Measurements from ENCODE around the gene ZNF653.
"Not testable (repeated sequence)": the region's sequence is repeated elsewhere in the genome, so short reads cannot be mapped to it uniquely, and the experiment has no call there.

ZNF653 gene

DNA sequence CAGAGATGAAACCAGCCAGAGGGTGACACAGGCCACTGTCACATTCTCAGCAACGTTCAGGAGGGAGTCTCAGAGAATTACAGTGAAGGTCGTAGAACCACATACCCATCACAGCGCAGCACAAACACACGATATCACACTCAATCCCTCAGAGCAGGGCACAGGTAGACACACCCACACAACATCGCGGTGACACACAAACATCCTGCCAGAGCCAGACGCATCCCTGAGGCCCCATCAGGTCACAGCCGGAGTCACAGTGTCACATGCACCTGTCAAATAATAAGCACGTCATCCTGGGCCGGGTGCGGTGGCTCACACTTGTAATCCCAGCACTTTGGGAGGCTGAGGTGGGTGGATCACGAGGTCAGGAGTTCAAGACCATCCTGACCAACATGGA is 42.2 kb downstream of the ZNF653 start:
- H3K27ac Mint-ChIP-seq = no peak overlapping the region
- DNase-seq (ENCODE audit: low spot score) = no peak
- no peaks in the 10 kb centered on the region for H3K9me3 Mint-ChIP-seq
- H3K4me3 Mint-ChIP-seq = no peak overlapping the region
- H3K4me1 Mint-ChIP-seq (ENCODE audit: low read depth) = no peaks in the 10 kb centered on the region
- no peaks in the 10 kb centered on the region for H3K27me3 Mint-ChIP-seq (ENCODE audit: low read depth)
- no peaks in the 10 kb centered on the region for H3K36me3 Mint-ChIP-seq (ENCODE audit: low read depth)

DNA sequence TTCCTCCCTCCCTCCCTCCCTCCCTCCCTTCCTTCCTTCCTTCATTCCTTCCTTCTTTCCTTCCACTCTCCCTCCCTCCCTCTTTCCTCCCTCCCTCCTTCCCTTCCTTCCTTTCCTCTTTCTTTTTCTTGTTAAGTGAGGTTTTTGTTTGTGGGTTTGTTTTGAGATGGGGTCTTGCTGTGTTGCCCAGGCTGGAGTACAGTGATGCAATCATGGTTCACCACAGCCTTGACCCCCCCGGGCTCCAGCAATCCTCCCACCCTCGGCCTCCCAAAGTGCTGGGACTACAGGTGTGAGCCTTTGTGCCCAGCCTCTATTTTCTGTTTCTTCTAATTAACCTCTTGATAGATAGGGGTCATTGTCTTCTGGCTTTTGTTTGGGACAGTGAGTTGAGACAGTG is 44.2 kb downstream of the ZNF653 start:
- Mint-ChIP-seq H3K4me3 (no peak overlapping the region), H3K27ac (no peak overlapping the region), H3K27me3 (ENCODE audit: low read depth) (no peaks in the 10 kb centered on the region)

DNA sequence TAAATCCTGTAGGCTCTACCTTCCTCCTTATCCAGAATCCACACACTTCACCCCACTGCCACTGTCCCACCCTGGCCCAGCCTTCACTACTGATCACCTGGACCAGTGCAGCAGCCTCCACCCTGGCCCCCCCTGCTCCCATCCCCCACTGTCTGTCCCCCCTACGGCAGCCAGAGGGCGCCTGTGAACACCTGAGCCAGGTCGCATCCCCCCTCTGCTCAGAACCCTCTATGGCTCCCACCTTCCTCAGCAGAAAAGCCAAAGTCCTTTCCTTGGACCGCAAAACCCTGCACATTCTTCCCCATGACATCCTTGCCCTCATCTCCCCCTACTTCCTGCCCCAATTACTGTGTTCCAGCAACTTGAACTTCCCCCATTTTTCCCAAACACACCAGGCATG is 45.4 kb downstream of the ZNF653 start:
- DNase-seq (ENCODE audit: low spot score) = no peak
- Mint-ChIP-seq H3K36me3 (ENCODE audit: low read depth) (no peaks in the 10 kb centered on the region), H3K4me1 (ENCODE audit: low read depth) (no peaks in the 10 kb centered on the region), H3K9me3 (no peaks in the 10 kb centered on the region), H3K27me3 (ENCODE audit: low read depth) (no peaks in the 10 kb centered on the region), H3K27ac (no peak overlapping the region), H3K4me3 (no peak overlapping the region)

More for the DNA sequence above, 44.2 kb downstream of the ZNF653 start:
- Mint-ChIP-seq H3K9me3 (no peaks in the 10 kb centered on the region), H3K36me3 (ENCODE audit: low read depth) (no peaks in the 10 kb centered on the region), H3K4me1 (ENCODE audit: low read depth) (no peaks in the 10 kb centered on the region)
- no peak for DNase-seq (ENCODE audit: low spot score)

DNA sequence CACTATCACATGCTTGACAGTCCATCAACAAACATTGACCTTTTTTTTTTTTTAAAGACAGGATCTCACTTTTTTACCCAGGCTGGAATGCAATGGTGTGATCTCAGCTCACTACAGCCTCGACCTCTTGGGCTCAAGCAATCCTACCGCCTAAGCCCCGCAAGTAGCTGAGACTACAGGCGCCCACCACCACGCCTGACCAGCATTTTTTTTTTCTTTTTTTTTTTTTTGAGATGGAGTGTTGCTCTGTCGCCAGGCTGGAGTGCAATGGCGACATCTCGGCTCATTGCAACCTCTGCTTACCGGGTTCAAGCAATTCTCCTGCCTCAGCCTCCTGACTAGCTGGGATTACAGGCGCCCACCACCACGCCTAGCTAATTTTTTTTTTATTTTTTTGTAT is 46.7 kb downstream of the ZNF653 start:
- not testable (repeated sequence) for H3K27me3 Mint-ChIP-seq (ENCODE audit: low read depth); H3K4me1 Mint-ChIP-seq (ENCODE audit: low read depth); H3K4me3 Mint-ChIP-seq; H3K27ac Mint-ChIP-seq; DNase-seq (ENCODE audit: low spot score); H3K36me3 Mint-ChIP-seq (ENCODE audit: low read depth); H3K9me3 Mint-ChIP-seq

DNA sequence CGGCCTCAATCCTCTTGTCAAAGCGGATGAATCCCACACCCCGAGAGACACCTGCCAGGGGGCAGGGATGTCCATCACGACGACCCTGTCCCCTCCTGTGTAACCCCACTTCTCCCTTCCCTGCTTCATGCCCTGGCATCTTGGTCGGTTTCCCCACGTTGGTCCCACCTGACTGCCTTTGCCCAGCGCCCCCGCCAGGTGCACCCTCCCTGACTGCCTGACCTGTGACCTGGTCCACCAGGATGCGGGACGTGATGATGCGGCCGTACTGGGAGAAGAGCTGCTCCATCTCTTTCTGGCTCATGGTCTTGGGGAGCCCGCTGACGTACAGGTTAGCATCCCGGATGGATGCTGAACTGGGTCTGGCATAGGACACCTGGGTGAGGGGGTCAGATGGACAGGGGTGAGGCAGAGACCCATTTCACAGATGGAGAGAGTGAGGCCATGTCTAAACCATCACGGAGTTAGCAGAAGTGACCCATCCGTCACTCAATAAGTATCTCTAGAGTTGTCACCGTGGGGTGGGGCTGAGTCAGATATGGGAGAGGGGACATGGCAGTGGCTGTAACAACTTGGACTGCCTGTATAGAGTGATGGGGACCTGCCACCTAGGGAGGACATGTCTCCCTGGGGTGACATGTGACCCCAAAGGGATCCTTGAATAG is 47.3 kb downstream of the ZNF653 start:
- Mint-ChIP-seq H3K36me3 (ENCODE audit: low read depth) (no peaks in the 10 kb centered on the region), H3K4me3 (no peak overlapping the region), H3K27ac (no peak overlapping the region), H3K27me3 (ENCODE audit: low read depth) (no peaks in the 10 kb centered on the region), H3K9me3 (no peaks in the 10 kb centered on the region), H3K4me1 (ENCODE audit: low read depth) (no peaks in the 10 kb centered on the region)
- no peak for DNase-seq (ENCODE audit: low spot score)

DNA sequence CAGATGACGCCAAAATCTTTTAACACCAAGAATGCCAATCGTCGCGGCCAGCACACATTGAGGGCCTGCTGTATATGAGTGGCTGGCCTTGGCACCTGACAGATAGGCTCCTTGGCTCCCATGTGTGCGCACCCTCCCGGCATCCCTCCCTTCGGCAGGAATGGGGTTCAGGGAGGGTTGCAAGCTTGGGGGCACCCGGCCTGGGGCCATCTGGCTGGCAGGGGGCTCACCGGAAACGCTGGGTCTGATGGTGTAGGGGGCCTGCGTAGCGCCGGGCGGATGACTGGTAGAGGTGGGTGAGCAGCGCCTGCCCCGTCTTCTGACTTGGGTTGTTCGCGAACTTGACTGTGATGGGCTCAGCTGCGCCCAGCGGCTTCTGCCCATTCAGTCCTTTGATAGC is 47.8 kb downstream of the ZNF653 start:
- no peak overlapping the region for H3K4me3 Mint-ChIP-seq
- H3K4me1 Mint-ChIP-seq (ENCODE audit: low read depth) = no peaks in the 10 kb centered on the region
- H3K36me3 Mint-ChIP-seq (ENCODE audit: low read depth) = no peaks in the 10 kb centered on the region
- no peaks in the 10 kb centered on the region for H3K9me3 Mint-ChIP-seq
- DNase-seq (ENCODE audit: low spot score) = no peak
- no peaks in the 10 kb centered on the region for H3K27me3 Mint-ChIP-seq (ENCODE audit: low read depth)
- H3K27ac Mint-ChIP-seq = no peak overlapping the region

DNA sequence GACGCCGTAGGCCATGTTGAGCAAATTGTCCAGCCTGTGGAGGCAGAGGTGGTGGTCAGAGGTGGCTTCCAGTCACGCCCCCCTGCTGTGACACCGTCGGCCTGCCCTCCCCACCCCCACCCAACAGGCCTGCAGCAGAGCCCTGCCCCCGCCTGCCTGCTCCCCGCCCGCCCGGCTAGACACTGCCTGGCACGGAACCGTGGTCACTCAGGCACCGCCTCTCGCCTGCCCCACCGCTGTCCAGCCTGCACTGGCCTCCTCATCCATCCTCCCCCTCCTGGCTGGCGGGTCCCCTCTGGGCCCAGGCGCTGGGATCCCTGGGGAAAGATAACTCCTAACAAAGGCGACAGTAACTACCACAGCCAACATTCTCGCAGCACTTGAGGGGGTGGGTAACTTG is 48.5 kb downstream of the ZNF653 start:
- no peak for DNase-seq (ENCODE audit: low spot score)
- H3K27me3 Mint-ChIP-seq (ENCODE audit: low read depth) = no peaks in the 10 kb centered on the region
- H3K4me1 Mint-ChIP-seq (ENCODE audit: low read depth) = no peaks in the 10 kb centered on the region
- no peak overlapping the region for H3K27ac Mint-ChIP-seq
- no peaks in the 10 kb centered on the region for H3K36me3 Mint-ChIP-seq (ENCODE audit: low read depth)
- no peak overlapping the region for H3K4me3 Mint-ChIP-seq
- no peaks in the 10 kb centered on the region for H3K9me3 Mint-ChIP-seq

DNA sequence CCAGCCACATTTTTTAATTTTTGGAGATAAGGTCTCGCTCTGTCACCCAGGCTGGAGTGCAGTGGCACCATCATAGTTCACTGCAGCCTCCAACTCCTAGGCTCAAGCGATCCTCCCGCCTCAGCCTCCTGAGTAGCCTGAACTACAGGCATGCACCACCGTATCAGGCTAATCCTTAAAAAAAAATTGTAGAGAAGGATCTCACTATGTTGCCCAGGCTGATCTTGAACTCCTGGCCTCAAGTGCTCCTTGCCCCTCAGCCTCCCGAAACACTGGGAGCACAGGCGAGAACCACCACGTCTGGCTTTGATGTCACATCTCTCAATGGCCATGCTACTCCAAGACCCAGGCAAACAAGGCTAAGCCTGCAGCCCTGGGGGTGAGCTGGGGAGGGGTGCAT is 49.0 kb downstream of the ZNF653 start:
- DNase-seq (ENCODE audit: low spot score) = no peak
- no peak overlapping the region for H3K27ac Mint-ChIP-seq
- no peak overlapping the region for H3K4me3 Mint-ChIP-seq
- no peaks in the 10 kb centered on the region for H3K27me3 Mint-ChIP-seq (ENCODE audit: low read depth)
- no peaks in the 10 kb centered on the region for H3K36me3 Mint-ChIP-seq (ENCODE audit: low read depth)
- no peaks in the 10 kb centered on the region for H3K9me3 Mint-ChIP-seq
- no peaks in the 10 kb centered on the region for H3K4me1 Mint-ChIP-seq (ENCODE audit: low read depth)

DNA sequence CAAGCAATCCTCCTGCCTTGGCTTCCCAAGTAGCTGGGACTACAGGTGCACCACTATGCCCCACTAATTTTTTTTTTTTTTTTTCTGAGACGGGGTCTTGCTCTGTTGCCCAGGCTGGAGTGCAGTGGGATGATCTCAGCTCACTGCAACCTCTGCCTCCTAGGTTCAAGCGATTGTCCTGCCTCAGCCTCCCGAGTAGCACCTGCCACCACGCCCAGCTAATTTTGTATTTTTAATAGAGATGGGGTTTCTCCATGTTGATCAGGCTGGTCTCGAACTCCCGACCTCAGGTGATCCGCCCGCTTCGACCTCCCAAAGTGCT is 50.4 kb downstream of the ZNF653 start:
- not testable (repeated sequence) for H3K9me3 Mint-ChIP-seq; H3K4me1 Mint-ChIP-seq (ENCODE audit: low read depth); H3K36me3 Mint-ChIP-seq (ENCODE audit: low read depth); H3K4me3 Mint-ChIP-seq; H3K27me3 Mint-ChIP-seq (ENCODE audit: low read depth); DNase-seq (ENCODE audit: low spot score); H3K27ac Mint-ChIP-seq

DNA sequence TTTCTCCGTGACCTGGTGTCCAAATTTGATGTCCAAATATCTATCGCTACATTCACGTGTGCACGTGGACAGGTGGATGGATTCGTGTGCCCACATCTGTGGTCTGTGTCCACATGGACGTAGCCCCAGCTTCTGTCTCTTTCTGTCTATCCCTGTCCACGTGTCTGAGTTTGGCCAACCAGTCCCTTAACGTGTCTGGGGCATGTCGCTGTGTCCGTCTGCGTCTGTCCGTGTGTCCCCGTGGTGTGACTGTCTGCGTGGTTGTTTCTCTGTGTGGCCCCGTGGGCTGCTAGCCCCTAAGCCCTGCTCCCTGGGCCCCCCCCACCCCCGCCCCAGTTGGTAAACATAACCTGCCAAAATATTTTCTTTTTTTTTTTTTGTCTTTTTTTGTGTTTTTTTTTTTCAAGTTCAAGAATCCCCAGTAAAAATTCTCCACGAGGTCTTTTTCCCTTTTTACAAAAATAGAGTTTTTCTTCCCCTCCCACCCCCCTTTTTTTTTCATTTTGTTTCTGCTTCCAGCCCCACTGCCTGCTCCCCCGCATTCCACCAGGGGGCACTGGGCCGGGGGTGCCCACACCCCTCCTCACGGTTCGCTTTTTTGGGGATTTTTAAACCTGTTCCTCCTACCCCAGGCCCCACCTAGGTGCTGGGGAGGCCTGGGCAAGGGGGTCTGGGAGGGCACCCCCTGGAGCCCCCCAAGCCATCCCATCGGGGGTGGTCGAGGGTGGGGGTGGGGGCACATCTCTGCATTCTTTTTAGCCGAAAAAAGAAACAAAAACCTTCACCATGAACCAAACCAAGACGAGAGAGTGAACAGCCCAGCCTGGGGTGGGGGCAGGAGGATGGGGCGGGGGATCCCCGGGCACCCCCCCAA is 51.9 kb downstream of the ZNF653 start:
- H3K9me3 Mint-ChIP-seq = no peaks in the 10 kb centered on the region
- no peak for DNase-seq (ENCODE audit: low spot score)
- H3K4me1 Mint-ChIP-seq (ENCODE audit: low read depth) = no peaks in the 10 kb centered on the region
- no peak overlapping the region for H3K4me3 Mint-ChIP-seq
- H3K27me3 Mint-ChIP-seq (ENCODE audit: low read depth) = no peaks in the 10 kb centered on the region
- H3K36me3 Mint-ChIP-seq (ENCODE audit: low read depth) = peaks cover 5% of the 10 kb centered on the region
- no peak overlapping the region for H3K27ac Mint-ChIP-seq

DNA sequence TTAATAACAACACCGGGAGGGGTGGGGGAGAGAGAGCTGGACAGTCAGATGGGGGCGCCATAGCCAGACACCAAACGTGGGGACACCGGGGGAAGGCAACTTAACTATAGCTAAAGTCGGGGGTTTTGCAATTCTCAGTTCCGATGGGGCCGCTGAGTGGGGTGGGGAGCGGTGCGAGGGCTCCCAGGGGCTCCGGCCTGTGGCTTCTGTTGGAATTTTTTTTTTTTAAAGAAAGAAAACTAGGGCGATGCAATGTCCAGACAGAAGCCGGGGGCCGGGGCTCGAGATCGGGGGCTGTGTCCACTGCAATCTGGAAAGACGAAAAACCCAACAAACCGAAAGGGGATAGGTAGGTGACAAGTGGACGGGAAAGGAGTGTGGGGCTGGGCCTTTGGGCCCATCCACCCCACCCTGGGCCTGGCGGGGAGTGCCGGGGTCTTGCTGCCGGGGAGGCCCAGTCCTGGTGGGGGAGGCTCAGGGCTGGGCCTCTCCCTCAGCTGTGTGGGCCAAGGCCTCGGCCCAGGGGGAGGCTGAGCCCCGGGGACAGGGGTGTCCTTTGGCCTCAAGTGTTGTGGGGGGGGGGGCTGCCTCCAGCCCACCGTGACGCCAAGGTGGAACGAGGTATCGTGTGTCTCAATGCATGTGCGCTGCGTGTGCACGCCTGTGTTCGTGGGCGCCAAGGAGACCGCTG is 52.9 kb downstream of the ZNF653 start:
- Mint-ChIP-seq H3K4me1 (ENCODE audit: low read depth) (no peaks in the 10 kb centered on the region), H3K27ac (no peak overlapping the region), H3K36me3 (ENCODE audit: low read depth) (peaks cover 5% of the 10 kb centered on the region), H3K27me3 (ENCODE audit: low read depth) (no peaks in the 10 kb centered on the region), H3K4me3 (no peak overlapping the region), H3K9me3 (no peaks in the 10 kb centered on the region)
- no peak for DNase-seq (ENCODE audit: low spot score)

DNA sequence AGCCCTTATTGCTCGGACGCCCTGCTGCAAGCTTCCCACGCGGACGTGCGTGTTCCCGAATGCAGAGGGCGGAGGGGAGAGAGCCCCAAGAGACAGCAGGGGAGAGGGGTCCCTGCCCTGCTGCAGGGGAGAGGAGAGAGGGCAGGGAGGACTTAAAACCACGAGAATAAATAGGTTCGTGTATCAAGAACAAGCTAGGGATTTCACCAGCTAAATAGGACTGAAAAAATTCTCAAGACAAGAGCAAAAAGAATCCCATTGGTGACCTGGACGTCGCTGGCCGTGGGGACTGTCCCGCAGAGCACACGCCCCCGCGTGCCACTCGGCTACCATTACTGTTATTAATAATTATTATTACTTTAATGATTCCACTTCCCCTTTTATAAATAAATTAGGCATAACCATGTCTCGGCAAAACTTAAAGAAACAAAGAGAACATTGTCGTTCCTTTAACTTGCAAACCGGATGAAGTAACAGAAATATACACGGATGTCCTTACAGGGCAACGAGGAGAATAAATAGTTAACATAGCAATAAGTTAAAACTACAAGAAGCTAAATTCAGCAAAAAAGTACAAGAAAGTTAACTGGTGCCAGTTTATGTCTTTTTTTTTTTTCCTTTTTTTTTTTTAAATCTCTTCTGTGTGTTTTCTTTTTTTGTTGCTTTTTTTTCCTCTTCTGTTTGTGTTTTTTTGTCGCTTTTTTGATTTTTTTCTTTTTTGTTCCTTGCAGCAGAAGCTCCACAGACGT is 53.6 kb downstream of the ZNF653 start:
- Mint-ChIP-seq H3K36me3 (ENCODE audit: low read depth) (peaks cover 5% of the 10 kb centered on the region), H3K27ac (no peak overlapping the region), H3K4me1 (ENCODE audit: low read depth) (no peaks in the 10 kb centered on the region), H3K27me3 (ENCODE audit: low read depth) (no peaks in the 10 kb centered on the region), H3K9me3 (no peaks in the 10 kb centered on the region), H3K4me3 (no peak overlapping the region)
- no peak for DNase-seq (ENCODE audit: low spot score)

DNA sequence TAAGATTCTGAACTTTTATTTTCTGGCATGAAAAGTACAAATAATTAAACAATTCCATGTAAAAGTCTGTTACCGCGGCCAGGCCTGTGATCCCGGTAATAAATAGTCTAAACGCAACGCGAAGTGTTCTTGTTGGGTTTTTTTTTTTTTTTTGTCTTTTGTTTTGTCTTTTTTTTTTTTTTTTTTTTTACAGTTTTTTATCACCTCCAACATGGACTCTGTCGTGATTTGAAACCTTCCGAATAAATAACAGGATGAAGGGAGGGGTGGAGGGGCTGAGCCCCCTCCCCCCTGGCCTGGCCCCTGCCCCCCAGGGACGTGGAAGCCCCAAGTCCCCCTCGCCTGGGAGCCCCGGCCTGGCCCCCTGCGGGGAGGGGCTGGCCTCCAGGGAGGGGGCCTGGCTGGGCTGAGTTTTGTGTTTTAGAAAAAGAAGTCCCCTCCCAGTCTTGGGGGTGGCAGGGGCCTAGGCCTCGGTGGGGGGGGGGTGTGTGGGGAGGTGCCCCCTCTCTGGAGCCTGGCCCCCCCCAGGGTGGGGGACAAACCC is 54.2 kb downstream of the ZNF653 start:
- no peak overlapping the region for H3K4me3 Mint-ChIP-seq
- DNase-seq (ENCODE audit: low spot score) = no peak
- H3K27me3 Mint-ChIP-seq (ENCODE audit: low read depth) = no peaks in the 10 kb centered on the region
- no peak overlapping the region for H3K27ac Mint-ChIP-seq
- H3K9me3 Mint-ChIP-seq = no peaks in the 10 kb centered on the region
- H3K36me3 Mint-ChIP-seq (ENCODE audit: low read depth) = peaks cover 5% of the 10 kb centered on the region
- H3K4me1 Mint-ChIP-seq (ENCODE audit: low read depth) = no peaks in the 10 kb centered on the region

Data from T-helper 2 cell treated with Interferon-gamma antibody and Interleukin-4, amounts not matched to agents 5 μg/mL and 100 μg/mL, for 36 hours (primary cell).